Peyer's patch (tissue), 4 donors: Measurements from ENCODE around the gene CDC42SE2.

Experiments used
- CTCF ChIP-seq, 6 experiments: fragments of 450-650 bp in 4 of 6; fragments of 200-600 bp in 2 of 6; sonication (generic) in 1 of 6; IDR thresholded peaks; one replicate each; pipeline ENCODE4 v1.5.1; 2017 to 2019; ENCODE audit warnings: antibody characterized with exemption in 6 of 6, mild to moderate bottlenecking in 3 of 6, moderate library complexity in 1 of 6
- POLR2A ChIP-seq, 2 donors: fragments of 450-650 bp; IDR thresholded peaks; one replicate each; pipeline ENCODE4 v1.5.1; 2017; ENCODE audit warnings: antibody characterized with exemption in 2 of 2, mild to moderate bottlenecking in 2 of 2, moderate library complexity in 2 of 2

- TF ChIP-seq POLR2A (IDR thresholded peaks at IDR 0.05) (no peak), CTCF (IDR thresholded peaks at IDR 0.05) (no peak)
Observed at GRCh38 chr5:131239686-131240085, 24.2 kb upstream of the CDC42SE2 start.
